ENCODE measurements around the gene CDK4.
"Not testable (repeated sequence)": the region's sequence is repeated elsewhere in the genome, so short reads cannot be mapped to it uniquely, and the experiment has no call there.

Gene CDK4

DNA sequence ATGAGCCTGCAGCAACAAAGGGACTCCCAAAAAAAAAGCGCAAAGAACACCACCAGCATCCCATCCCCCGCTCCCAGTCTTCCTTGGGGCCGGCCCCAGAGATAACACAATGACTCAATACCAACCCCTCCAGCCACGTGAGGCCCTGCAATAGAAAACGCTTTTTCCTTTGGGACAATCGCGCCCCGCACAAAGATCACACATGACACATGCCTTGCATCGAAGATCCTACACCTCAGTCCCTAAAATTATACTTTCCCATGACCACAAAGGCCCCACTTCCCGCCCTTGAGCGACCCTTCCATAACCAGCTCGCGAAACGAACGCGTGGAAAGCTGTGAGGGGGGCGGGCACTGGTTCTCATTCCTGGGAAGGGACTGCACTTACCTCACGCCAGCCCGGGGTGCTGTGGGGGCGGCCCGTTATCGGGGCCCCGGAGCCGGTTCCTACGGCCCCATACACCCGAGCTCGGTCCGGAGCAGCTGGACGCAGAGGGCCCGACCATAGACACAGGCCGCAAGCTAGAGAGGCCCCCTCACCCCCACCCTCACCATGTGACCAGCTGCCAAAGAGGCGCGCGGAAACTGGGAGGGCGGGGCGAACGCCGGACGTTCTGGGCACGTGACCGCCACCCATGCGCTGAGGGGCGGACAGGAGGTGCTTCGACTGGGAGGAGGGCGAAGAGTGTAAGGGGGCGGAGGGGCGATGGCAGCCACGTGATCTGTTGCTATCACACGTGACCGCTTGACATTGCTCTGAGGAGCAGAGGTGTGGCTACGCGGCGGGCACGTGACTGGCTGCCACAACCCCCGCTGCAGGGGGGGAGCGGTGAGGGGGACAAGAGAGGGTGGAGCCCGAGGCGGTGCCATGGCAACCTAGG, at the start of gene CDK4:
CDK4 (minus strand) TSS at position 523 of the 880 bp plus-strand sequence. CDS start 593 bp downstream, outside the sequence.
- peak; percentile 99 for DNase-seq

DNA sequence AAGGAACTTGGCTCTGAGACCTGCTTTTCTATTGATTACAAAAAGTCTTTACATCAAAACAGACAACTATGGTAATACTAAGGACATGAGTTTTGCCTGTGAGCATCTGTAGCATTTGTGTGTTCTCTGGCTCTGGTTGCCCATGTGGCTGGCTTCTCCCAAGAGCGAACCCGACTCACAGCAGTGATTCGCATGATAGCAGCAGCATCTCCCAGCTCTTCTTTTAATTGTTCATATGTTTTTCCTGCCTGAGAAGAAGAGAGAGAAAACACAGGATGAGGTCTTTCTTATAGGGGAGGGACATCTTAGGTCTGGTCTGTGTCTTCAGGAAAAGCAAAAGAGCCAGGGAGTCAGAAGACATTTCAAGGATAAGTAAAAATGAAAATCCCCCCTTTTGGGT, 48.9 kb upstream of the CDK4 start:
- DNase-seq, result no peak

- no peak for DNase-seq
These were observed 45.8 kb upstream of the CDK4 start for GRCh38 chr12:57797933-57798332.

GRCh38 chr12:57796996-57797395, 44.9 kb upstream of the CDK4 start:
- DNase-seq, result no peak

DNA sequence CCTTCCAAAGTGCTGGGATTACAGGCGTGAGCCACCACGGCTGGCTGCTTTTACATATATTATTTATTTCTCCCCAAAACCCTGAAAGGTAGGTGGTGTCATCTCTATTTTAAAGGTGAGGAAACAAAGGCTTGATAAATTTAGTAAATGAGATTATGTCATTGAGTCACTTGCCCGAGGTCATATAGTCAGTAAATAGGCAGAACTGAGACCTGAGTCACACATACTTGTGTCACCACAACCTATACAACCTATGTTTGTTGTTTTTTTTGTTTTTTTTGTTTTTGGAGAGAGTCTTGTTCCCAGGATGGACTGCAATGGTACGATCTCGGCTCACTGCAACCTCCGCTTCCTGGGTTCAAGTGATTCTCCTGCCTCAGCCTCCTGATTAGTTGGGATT, 43.2 kb upstream of the CDK4 start:
- DNase-seq, result no peak

GRCh38 chr12:57793920-57794319, 41.8 kb upstream of the CDK4 start:
- DNase-seq, result no peak

DNA sequence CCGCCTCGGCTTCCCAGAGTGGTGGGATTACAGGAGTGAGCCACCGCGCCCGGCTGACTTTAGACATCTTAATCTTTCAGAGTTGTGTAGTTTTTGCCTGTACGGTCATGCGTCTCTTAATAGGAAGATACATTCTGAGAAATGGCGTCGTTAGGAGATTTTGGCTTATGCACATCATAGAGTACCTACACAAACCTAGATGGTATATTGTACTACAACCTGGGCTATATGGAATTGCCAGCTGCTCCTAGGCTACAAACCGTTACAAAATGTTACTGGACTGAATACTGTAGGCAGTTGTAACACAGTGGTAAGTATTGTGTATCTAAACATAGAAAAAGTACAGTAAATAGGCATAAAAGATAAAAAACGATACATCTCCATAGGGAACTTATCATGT, 31.8 kb upstream of the CDK4 start:
- no peak for DNase-seq

GRCh38 chr12:57783466-57783801, 31.3 kb upstream of the CDK4 start:
- no peak for DNase-seq

DNA sequence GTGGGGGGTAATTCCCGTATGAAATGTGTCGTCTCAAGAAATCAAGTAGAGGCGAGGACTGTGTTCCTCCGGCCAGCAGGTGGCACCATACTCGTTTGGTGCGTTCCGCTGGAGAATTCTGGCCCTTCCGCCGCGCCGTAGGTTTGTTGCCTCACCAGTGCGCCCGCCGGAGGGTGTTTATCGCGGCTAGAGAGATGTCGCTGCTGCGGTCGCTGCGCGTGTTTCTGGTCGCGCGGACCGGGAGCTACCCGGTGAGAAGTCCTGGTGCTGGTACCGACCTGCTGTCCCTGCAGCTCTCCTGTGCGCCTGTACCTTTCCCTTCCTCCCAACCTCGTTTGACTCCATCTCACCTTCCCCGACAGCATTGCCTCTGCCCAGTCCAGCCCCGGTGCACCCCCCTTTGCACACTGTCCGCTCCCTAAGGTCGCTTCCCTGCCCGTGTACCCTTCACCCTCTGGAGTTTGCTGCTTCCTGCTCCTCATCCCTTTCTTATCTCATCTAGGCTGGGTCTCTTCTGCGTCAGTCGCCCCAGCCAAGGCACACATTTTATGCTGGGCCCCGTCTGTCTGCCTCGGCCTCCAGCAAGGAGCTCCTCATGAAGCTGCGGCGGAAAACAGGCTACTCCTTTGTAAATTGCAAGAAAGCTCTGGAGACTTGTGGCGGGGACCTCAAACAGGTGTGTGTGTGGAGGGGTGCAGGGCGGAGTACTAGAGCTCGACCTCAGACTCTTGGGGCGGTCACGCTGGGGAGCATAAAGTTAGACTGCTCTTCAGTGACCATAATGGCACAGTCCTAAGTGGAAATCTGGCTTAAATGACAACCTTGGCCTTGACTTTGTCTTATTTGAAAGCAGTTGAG, 30.7 kb upstream of the CDK4 start, which contains the start of gene TSFM:
TSFM (plus strand) TSS at position 180 of the 858 bp plus-strand sequence; CDS start at position 195, 15 bp downstream.
- DNase-seq, result peak; percentile 97

DNA sequence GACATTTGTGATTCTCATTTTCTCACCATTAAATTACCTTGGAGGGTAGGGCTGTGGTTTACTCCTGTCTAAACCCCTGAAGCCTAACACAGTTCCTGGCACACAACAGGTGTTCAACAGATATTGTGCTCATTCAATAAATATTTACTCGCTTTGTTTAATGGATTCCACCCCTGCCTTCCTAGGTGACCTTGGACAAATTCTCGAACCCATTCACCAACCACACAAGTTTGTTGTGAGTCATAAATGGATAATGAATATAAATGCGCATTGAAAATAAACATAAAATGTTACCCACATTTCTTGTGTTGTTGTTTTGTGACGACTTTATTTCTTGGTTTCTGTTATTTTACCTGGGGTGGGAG, 30.1 kb upstream of the CDK4 start:
- DNase-seq, result no peak

- DNase-seq, result no peak
These were observed 29.7 kb upstream of the CDK4 start for GRCh38 chr12:57781801-57782200.

DNA sequence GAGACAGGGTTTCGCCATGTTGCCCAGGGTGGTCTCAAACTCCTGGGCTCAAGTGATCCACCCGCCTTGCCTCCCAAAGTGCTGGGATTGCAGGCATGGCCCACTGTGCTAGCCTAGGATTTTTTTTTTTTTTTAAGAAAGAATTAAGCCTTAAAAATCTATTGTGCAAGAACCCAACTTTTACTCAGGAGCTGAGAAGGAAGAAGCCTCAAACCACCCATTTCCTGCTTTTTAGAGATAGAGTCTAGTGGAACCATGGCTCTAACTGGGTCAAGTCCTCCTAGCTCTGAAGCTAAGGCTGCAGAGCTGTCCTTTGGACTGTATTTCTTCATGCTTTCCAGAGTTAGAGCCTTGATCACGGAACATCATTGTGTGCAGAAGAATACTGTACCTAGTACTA, 29.1 kb upstream of the CDK4 start:
- no peak for DNase-seq

DNA sequence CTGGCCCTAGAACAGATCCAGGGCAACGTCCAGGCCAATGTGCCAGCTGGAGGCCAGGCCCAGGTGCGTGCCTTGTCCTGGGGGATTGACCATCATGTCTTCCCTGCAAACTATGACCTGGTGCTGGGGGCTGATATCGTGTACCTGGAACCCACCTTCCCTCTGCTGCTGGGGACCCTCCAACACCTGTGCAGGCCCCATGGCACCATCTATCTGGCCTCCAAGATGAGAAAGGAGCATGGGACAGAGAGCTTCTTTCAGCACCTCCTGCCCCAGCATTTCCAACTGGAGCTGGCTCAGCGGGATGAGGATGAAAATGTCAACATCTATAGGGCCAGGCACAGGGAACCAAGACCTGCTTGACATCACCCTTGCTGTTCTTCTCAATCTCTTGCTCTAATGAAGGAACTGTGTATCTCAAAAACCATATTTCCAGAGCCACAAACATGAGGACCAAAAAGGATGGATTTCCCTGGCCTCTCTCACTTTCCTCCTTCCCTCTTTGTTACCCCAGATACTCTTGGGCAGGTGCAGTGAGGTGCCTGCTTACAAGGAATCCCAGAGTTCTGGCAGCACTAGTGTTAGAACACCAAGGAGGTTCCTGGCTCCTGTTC, 28.3 kb upstream of the CDK4 start:
- DNase-seq, result no peak

- DNase-seq, result no peak
These were observed 27.6 kb upstream of the CDK4 start for GRCh38 chr12:57779736-57780135.

DNA sequence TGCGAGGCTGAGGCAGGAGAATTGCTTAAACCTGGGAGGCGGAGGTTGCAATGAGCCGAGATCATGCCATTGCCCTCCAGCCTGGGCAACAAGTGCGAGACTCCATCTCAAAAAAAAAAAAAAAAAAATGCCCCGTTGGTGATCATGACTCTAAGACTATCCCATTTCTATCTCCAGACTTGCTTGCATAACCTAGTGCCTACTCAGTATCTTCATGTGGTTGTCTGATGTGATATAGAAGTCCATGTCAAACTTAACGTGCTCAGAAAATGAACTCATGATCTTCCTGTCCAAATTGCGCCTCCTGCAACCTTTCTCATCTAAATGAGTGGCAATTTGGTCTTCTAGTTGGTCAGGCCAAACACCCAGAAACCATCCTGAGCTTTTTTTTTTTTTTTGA, 25.8 kb upstream of the CDK4 start:
- no peak for DNase-seq

- DNase-seq, result no peak
These were observed 25.3 kb upstream of the CDK4 start for GRCh38 chr12:57777367-57777766.

- no peak for DNase-seq
These were observed 24.1 kb upstream of the CDK4 start for GRCh38 chr12:57776247-57776587.

- no peak for DNase-seq
These were observed 23.6 kb upstream of the CDK4 start for GRCh38 chr12:57775563-57776246.

- no peak for DNase-seq
These were observed 22.9 kb upstream of the CDK4 start for GRCh38 chr12:57775044-57775443.

DNA sequence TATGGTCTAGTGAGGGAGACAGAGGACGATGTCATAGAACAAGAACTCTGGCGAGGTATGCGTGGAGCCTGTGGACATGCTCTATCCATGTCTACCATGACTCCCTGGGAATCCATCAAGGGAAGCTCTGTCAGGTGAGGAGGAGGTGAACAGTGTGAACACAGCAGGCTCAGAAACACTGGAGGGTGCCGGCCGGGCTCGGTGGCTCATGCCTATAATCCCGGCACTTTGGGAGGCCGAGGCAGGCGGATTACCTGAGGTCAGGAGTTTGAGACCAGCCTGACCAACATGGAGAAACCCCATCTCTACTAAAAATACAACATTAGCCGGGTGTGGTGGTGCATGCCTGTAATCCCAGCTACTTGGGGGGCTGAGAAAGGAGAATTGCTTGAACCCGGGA, 22.5 kb upstream of the CDK4 start:
- DNase-seq, result not testable (repeated sequence)

DNA sequence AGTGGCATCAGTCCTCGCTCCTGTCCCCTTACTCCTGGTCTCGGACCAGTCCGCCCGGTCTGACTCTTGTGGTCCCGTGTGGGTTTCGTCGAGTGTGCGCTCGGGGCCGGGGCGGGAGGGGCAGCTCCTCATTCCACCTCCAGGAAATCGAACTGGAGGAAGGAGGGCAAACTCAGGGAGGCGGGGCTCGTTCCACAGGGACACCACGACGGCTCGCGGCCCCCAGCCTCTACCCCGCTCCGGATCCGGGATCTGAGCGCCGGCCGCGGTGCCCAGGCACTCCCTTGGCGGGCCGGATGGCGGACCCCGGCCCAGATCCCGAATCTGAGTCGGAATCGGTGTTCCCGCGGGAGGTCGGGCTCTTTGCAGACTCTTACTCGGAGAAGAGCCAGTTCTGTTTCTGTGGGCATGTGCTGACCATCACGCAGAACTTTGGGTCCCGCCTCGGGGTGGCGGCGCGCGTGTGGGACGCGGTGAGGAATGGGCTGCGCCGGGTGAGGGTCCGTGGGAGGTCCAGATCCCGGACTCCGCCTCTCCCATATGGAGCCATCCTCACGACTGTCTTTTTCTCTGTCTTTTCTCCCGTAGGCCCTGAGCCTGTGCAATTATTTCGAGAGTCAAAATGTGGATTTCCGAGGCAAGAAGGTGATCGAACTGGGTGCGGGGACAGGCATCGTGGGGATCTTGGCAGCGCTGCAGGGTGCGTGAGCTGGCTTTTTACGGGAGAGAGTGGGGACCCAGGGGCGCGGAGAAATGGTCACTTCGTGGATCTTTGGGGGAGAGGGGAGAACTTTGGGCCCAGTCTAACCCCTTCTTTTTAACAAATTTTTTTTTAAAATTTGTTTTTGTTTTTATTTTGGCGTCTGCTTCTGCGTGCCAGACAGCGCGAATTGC, 20.6 kb upstream of the CDK4 start, which contains the start of gene EEF1AKMT3:
EEF1AKMT3 (plus strand) TSS at position 186 of the 894 bp plus-strand sequence; CDS start at position 297, 111 bp downstream.
- no peak for DNase-seq

All from NCI-H774 (cell line).